ENCODE results near the gene NAGPA. TPM values are rescaled to one million over a fixed set of nuclear protein-coding genes. Genes with fewer than 3 reads are reported as not detected.

The NAGPA gene
- total RNA-seq, 1 donor from 2014 or later = 24.1 TPM

- H3K27me3 ChIP-seq (ENCODE audit: low read depth) = no peaks in the 10 kb centered on the region
- ATAC-seq (no peak), DNase-seq (no peak)
- no peak overlapping the region for H3K27ac ChIP-seq
- intact Hi-C loops (cut with DNase I) = no loop called here
- TF ChIP-seq CTCF (IDR thresholded peaks at IDR 0.05) = no peak
- peaks cover 16% of the 10 kb centered on the region for H3K4me1 ChIP-seq
- H3K36me3 ChIP-seq = no peaks in the 10 kb centered on the region
- no peaks in the 10 kb centered on the region for H3K9me3 ChIP-seq
- no peak overlapping the region for H3K4me3 ChIP-seq
Measured at GRCh38 chr16:5035909-5036227, 2.1 kb upstream of the NAGPA start.

- peaks cover 16% of the 10 kb centered on the region for H3K4me1 ChIP-seq
- no peaks in the 10 kb centered on the region for H3K27me3 ChIP-seq (ENCODE audit: low read depth)
- intact Hi-C loops (cut with DNase I) = no loop called here
- H3K36me3 ChIP-seq = peaks cover 4% of the 10 kb centered on the region
- no peak for TF ChIP-seq CTCF (IDR thresholded peaks at IDR 0.05)
- no peak for DNase-seq
- ATAC-seq = no peak
- peak overlapping the region; percentile 95 for H3K4me3 ChIP-seq
- H3K27ac ChIP-seq = peak overlapping the region; percentile 81
- no peaks in the 10 kb centered on the region for H3K9me3 ChIP-seq
Measured at GRCh38 chr16:5034167-5034523, 410 bp upstream of the NAGPA start.

- H3K4me3 ChIP-seq = peak overlapping the region; percentile 95
- DNase-seq = no peak
- no peaks in the 10 kb centered on the region for H3K9me3 ChIP-seq
- peaks cover 16% of the 10 kb centered on the region for H3K4me1 ChIP-seq
- TF ChIP-seq CTCF (IDR thresholded peaks at IDR 0.05) = no peak
- no peak for ATAC-seq
- intact Hi-C loops (cut with DNase I) = no loop called here
- peaks cover 16% of the 10 kb centered on the region for H3K36me3 ChIP-seq
- H3K27ac ChIP-seq = peak overlapping the region; percentile 81
- no peaks in the 10 kb centered on the region for H3K27me3 ChIP-seq (ENCODE audit: low read depth)
Measured at GRCh38 chr16:5032748-5033167, 977 bp downstream of the NAGPA start.

- Histone ChIP-seq H3K4me1 (peaks cover 16% of the 10 kb centered on the region), H3K9me3 (no peaks in the 10 kb centered on the region), H3K4me3 (no peak overlapping the region), H3K27me3 (ENCODE audit: low read depth) (no peaks in the 10 kb centered on the region), H3K36me3 (peaks cover 24% of the 10 kb centered on the region), H3K27ac (no peak overlapping the region)
- ATAC-seq (no peak), DNase-seq (peak; percentile 27)
- intact Hi-C loops (cut with DNase I) = no loop called here
- TF ChIP-seq CTCF (IDR thresholded peaks at IDR 0.05) = no peak
Measured at GRCh38 chr16:5031601-5032000, 2.1 kb downstream of the NAGPA start.

GRCh38 chr16:5030251-5030870, 3.4 kb downstream of the NAGPA start:
- intact Hi-C loops (cut with DNase I) = no loop called here
- no peak for TF ChIP-seq CTCF (IDR thresholded peaks at IDR 0.05)
- ATAC-seq (no peak), DNase-seq (peak; percentile 39)
- Histone ChIP-seq H3K36me3 (peaks cover 28% of the 10 kb centered on the region), H3K4me3 (no peak overlapping the region), H3K9me3 (no peaks in the 10 kb centered on the region), H3K27ac (no peak overlapping the region), H3K4me1 (peaks cover 16% of the 10 kb centered on the region), H3K27me3 (ENCODE audit: low read depth) (no peaks in the 10 kb centered on the region)
